Measurements from ENCODE around the gene SETBP1.

The SETBP1 gene

GRCh38 chr18:44840058-44840790 is 159.5 kb downstream of the SETBP1 start:
- no peak overlapping the region for H3K4me3 ChIP-seq (ENCODE audit: low read depth, low read length)
- no peak for DNase-seq (ENCODE audit: low read depth)
- TF ChIP-seq CTCF (IDR thresholded peaks at IDR 0.05; ENCODE audit: low read depth, low read length) (no peak), MYC (IDR thresholded peaks at IDR 0.05; ENCODE audit: low read depth, low read length) (no peak), MAX (IDR thresholded peaks at IDR 0.05; ENCODE audit: low read depth, low read length) (no peak), POLR2A (IDR thresholded peaks at IDR 0.05; ENCODE audit: extremely low read depth, insufficient read length) (no peak)

- TF ChIP-seq MAX (IDR thresholded peaks at IDR 0.05; ENCODE audit: low read depth, low read length) (no peak), CTCF (IDR thresholded peaks at IDR 0.05; ENCODE audit: low read depth, low read length) (no peak), POLR2A (IDR thresholded peaks at IDR 0.05; ENCODE audit: extremely low read depth, insufficient read length) (no peak), MYC (IDR thresholded peaks at IDR 0.05; ENCODE audit: low read depth, low read length) (no peak)
- DNase-seq (ENCODE audit: low read depth) = no peak
- no peak overlapping the region for H3K4me3 ChIP-seq (ENCODE audit: low read depth, low read length)
Measured at GRCh38 chr18:44841221-44841620, 160.5 kb downstream of the SETBP1 start.

- H3K4me3 ChIP-seq (ENCODE audit: low read depth, low read length) = no peak overlapping the region
Measured at GRCh38 chr18:44841752-44842587, 161.3 kb downstream of the SETBP1 start.

GRCh38 chr18:44842588-44843412 is 162.1 kb downstream of the SETBP1 start:
- no peak for DNase-seq (ENCODE audit: low read depth)
- H3K4me3 ChIP-seq (ENCODE audit: low read depth, low read length) = no peak overlapping the region
- TF ChIP-seq CTCF (IDR thresholded peaks at IDR 0.05; ENCODE audit: low read depth, low read length) (no peak), MYC (IDR thresholded peaks at IDR 0.05; ENCODE audit: low read depth, low read length) (no peak)

More at GRCh38 chr18:44841752-44842587, 161.3 kb downstream of the SETBP1 start:
- TF ChIP-seq MAX (IDR thresholded peaks at IDR 0.05; ENCODE audit: low read depth, low read length) (no peak), MYC (IDR thresholded peaks at IDR 0.05; ENCODE audit: low read depth, low read length) (no peak), POLR2A (IDR thresholded peaks at IDR 0.05; ENCODE audit: extremely low read depth, insufficient read length) (no peak)
- DNase-seq (ENCODE audit: low read depth) = no peak

GRCh38 chr18:44844486-44844885 is 163.8 kb downstream of the SETBP1 start:
- TF ChIP-seq CTCF (IDR thresholded peaks at IDR 0.05; ENCODE audit: low read depth, low read length) (no peak), MYC (IDR thresholded peaks at IDR 0.05; ENCODE audit: low read depth, low read length) (no peak)
- no peak overlapping the region for H3K4me3 ChIP-seq (ENCODE audit: low read depth, low read length)
- DNase-seq (ENCODE audit: low read depth) = no peak

GRCh38 chr18:44846450-44846849 is 165.8 kb downstream of the SETBP1 start:
- TF ChIP-seq CTCF (IDR thresholded peaks at IDR 0.05; ENCODE audit: low read depth, low read length) (no peak), MYC (IDR thresholded peaks at IDR 0.05; ENCODE audit: low read depth, low read length) (no peak), POLR2A (IDR thresholded peaks at IDR 0.05; ENCODE audit: extremely low read depth, insufficient read length) (no peak), MAX (IDR thresholded peaks at IDR 0.05; ENCODE audit: low read depth, low read length) (no peak)
- DNase-seq (ENCODE audit: low read depth) = no peak
- H3K4me3 ChIP-seq (ENCODE audit: low read depth, low read length) = no peak overlapping the region

Measured in NB4 (cell line).